ENCODE data around the gene APOM. TPM values are rescaled to one million over a fixed set of nuclear protein-coding genes. Genes with fewer than 3 reads are reported as not detected.

APOM gene
- total RNA-seq, 2 donors from 2014 or later = 0.76 to 1.3 TPM

DNA sequence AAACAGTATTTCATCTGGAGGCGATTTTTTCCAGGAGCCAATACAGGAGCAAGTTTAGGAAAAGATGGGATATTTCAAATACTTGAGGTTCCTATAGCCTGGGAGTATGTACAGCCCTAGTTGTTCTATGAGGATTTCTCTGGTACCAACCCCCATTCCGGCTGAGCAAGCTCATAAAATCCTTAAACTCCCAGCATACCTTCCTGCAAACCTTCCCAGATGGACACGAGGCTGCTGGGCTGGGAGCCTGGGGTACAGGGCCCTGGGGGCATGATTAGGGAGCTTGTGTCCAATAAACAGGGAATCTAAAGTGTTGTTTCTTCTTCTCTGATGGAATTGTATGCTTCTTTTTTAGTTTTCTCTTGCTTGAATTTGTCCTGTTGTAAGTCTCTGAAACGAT lies 33.7 kb upstream of the APOM start:
- H3K4me3 Mint-ChIP-seq = peak overlapping the region; percentile 92
- no peaks in the 10 kb centered on the region for H3K9me3 Mint-ChIP-seq
- H3K27ac Mint-ChIP-seq = peak overlapping the region; percentile 91 to 94
- H3K36me3 Mint-ChIP-seq = peaks cover 28% of the 10 kb centered on the region
- H3K4me1 Mint-ChIP-seq (ENCODE audit: low read depth in 2 of 2) = peaks cover 24 to 29% of the 10 kb centered on the region in 2 donors
- ATAC-seq (no peak), DNase-seq (ENCODE audit: low spot score) (no peak)
- H3K27me3 Mint-ChIP-seq = no peaks in the 10 kb centered on the region

DNA sequence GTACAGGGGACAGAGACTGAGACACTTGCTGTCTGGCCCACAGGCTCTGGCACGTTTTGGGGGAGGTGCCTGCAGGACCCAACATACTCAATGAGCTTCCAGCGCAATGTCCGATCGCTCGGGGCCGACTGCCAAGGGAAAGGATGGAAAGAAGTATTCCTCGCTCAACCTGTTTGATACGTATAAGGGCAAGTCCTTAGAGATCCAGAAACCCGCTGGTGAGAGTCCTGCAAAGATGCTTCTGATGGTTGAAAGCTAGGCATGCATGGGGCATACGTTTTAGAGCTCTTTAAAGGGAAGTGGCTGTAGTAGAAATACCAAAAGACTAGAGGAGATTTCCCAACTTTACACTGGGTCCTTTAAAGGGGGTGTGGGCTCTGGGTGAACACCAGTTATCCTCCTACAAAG lies 33.0 kb upstream of the APOM start:
- no peak for DNase-seq (ENCODE audit: low spot score)
- Mint-ChIP-seq H3K27me3 (no peaks in the 10 kb centered on the region), H3K27ac (peak overlapping the region; percentile 91 to 94), H3K9me3 (no peaks in the 10 kb centered on the region), H3K36me3 (peaks cover 35% of the 10 kb centered on the region), H3K4me3 (peak overlapping the region; percentile 92), H3K4me1 (ENCODE audit: low read depth in 2 of 2) (peaks cover 27 to 36% of the 10 kb centered on the region in 2 donors)
- no peak for ATAC-seq

DNA sequence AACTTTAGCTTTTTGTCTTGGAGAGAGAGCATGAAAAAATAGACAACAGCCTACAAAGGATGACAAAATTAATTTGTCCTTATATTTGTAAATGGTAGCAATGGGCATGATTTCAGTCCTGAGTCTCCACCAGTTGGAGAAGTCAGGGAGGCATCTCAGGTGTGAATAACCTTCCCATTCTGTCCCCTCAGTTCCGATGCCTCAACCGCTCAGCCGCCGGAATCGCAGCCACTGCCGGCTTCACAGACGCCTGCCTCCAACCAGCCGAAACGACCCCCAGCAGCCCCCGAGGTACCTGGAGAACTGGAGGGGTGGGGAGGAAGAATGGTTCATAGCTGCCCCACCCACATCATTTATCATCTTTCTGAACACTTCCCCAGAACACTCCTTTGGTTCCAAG lies 31.6 kb upstream of the APOM start:
- Mint-ChIP-seq H3K36me3 (peaks cover 41% of the 10 kb centered on the region), H3K4me1 (ENCODE audit: low read depth in 2 of 2) (peaks cover 31 to 42% of the 10 kb centered on the region in 2 donors)

DNA sequence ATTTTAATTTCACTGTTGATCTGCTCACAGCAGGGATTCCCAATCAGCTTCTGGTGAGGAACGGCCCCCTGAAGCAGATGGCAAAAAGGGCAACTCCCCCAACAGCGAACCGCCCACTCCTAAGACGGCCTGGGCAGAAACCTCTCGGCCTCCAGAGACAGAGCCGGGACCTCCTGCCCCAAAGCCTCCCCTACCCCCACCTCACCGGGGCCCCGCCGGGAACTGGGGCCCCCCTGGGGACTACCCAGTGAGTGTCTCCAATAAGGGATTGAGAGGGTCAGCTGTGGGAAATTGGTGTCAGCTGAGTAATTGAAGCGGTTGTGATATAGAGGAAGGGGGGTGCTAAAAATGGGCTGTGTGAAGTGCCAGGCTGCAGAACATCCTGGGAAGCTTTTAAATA lies 28.7 kb upstream of the APOM start:
- Mint-ChIP-seq H3K9me3 (no peaks in the 10 kb centered on the region), H3K27me3 (no peaks in the 10 kb centered on the region), H3K4me1 (ENCODE audit: low read depth in 2 of 2) (peaks cover 27 to 33% of the 10 kb centered on the region in 2 donors), H3K27ac (no peak overlapping the region), H3K4me3 (no peak overlapping the region), H3K36me3 (peaks cover 43% of the 10 kb centered on the region)
- ATAC-seq (no peak), DNase-seq (ENCODE audit: low spot score) (no peak)

More for the DNA sequence above, 31.6 kb upstream of the APOM start:
- H3K4me3 Mint-ChIP-seq = no peak overlapping the region
- no peaks in the 10 kb centered on the region for H3K9me3 Mint-ChIP-seq
- no peak overlapping the region for H3K27ac Mint-ChIP-seq
- no peaks in the 10 kb centered on the region for H3K27me3 Mint-ChIP-seq
- ATAC-seq = no peak
- DNase-seq (ENCODE audit: low spot score) = no peak

DNA sequence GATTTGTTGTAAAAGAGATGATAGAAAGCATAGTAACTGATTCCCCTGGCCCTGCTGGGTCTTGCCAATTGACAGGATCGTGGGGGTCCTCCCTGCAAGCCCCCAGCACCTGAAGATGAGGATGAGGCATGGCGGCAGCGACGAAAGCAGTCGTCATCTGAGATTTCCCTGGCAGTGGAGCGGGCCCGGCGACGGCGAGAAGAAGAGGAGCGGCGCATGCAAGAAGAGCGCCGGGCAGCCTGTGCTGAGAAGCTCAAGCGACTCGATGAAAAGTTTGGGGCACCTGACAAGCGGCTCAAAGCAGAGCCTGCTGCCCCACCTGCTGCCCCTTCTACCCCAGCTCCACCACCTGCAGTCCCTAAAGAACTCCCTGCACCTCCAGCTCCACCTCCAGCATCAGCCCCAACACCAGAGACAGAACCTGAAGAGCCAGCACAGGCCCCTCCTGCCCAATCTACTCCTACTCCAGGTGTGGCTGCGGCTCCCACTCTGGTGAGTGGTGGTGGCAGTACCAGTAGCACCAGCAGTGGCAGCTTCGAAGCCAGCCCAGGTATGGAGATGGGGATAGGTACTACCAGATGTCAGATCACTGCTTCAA lies 27.9 kb upstream of the APOM start:
- no peak for DNase-seq (ENCODE audit: low spot score)
- H3K4me3 Mint-ChIP-seq = no peak overlapping the region
- peaks cover 19 to 25% of the 10 kb centered on the region in 2 donors for H3K4me1 Mint-ChIP-seq (ENCODE audit: low read depth in 2 of 2)

DNA sequence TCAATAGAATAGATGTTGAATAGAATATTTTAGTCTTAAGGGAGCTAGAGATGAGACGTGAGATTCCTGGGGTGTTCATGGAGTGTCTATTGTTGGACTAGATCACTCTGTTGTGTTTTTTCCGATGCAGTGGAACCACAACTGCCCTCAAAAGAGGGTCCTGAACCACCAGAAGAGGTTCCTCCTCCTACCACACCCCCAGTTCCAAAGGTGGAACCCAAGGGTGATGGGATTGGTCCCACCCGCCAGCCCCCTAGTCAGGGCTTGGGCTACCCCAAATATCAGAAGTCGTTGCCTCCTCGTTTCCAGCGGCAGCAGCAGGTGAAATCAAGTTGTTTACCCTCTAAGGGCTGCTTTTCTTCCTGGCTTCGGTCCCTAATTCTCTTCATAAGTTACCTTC lies 26.7 kb upstream of the APOM start:
- DNase-seq (ENCODE audit: low spot score) (no peak), ATAC-seq (no peak)
- Mint-ChIP-seq H3K4me1 (ENCODE audit: low read depth in 2 of 2) (peaks cover 20 to 23% of the 10 kb centered on the region in 2 donors), H3K36me3 (peaks cover 39% of the 10 kb centered on the region), H3K27ac (no peak overlapping the region), H3K9me3 (no peaks in the 10 kb centered on the region), H3K27me3 (no peaks in the 10 kb centered on the region), H3K4me3 (no peak overlapping the region)

More for the DNA sequence above, 27.9 kb upstream of the APOM start:
- Mint-ChIP-seq H3K27me3 (no peaks in the 10 kb centered on the region), H3K9me3 (no peaks in the 10 kb centered on the region), H3K27ac (no peak overlapping the region), H3K36me3 (peaks cover 36% of the 10 kb centered on the region)
- no peak for ATAC-seq

DNA sequence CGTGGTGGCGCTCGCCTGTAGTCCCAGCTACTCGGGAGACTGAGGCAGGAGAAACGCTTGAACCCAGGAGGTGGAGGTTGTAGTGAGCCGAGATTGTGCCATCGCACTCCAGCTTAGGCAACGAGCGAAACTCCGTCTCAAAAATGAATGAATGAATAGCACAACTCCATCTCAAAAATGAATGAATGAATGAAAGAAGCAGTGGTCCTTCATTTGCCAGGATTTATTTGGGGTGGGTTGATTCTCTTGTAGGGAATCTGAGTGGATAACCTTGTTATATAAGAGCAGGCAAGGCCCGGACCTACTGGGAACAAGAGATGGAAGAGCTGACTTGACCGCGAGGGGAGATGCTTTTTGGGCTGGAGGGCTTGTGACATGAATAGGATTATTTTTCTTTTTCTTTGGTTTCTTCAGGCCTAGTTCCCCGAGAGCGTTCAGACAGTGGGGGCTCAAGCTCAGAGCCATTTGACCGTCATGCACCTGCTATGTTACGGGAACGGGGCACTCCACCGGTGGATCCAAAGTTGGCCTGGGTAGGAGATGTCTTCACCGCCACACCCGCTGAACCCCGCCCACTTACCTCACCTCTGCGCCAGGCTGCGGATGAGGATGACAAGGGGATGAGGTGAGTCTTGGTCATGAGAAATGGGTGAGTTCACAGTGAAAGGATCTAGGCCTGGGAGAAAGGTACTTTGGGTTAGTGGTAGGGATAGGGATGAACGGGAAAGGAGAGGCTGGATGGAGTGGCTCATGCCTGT lies 25.3 kb upstream of the APOM start:
- H3K9me3 Mint-ChIP-seq = no peaks in the 10 kb centered on the region
- H3K36me3 Mint-ChIP-seq = peaks cover 46% of the 10 kb centered on the region
- DNase-seq (ENCODE audit: low spot score) = no peak
- no peaks in the 10 kb centered on the region for H3K27me3 Mint-ChIP-seq
- peak overlapping the region in 1 of 2 donors; percentile 33 for H3K27ac Mint-ChIP-seq
- no peak for ATAC-seq
- peaks cover 21 to 23% of the 10 kb centered on the region in 2 donors for H3K4me1 Mint-ChIP-seq (ENCODE audit: low read depth in 2 of 2)
- H3K4me3 Mint-ChIP-seq = no peak overlapping the region

DNA sequence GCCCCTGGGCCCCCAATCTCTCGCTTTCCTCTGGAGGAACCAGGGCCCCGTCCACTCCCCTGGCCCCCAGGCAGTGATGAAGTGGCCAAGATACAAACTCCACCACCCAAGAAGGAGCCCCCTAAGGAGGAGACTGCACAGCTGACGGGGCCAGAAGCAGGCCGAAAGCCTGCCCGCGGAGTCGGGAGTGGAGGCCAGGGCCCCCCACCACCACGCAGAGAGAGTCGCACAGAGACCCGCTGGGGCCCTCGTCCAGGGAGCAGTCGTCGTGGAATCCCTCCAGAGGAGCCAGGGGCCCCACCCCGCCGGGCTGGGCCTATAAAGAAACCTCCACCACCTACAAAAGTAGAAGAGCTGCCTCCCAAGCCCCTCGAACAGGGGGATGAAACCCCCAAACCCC lies 24.5 kb upstream of the APOM start:
- H3K27me3 Mint-ChIP-seq = no peaks in the 10 kb centered on the region
- ATAC-seq (no peak), DNase-seq (ENCODE audit: low spot score) (no peak)
- peaks cover 47% of the 10 kb centered on the region for H3K36me3 Mint-ChIP-seq
- no peaks in the 10 kb centered on the region for H3K9me3 Mint-ChIP-seq
- H3K4me1 Mint-ChIP-seq (ENCODE audit: low read depth in 2 of 2) = peaks cover 19 to 21% of the 10 kb centered on the region in 2 donors
- no peak overlapping the region for H3K4me3 Mint-ChIP-seq
- H3K27ac Mint-ChIP-seq = peak overlapping the region in 1 of 2 donors; percentile 48

DNA sequence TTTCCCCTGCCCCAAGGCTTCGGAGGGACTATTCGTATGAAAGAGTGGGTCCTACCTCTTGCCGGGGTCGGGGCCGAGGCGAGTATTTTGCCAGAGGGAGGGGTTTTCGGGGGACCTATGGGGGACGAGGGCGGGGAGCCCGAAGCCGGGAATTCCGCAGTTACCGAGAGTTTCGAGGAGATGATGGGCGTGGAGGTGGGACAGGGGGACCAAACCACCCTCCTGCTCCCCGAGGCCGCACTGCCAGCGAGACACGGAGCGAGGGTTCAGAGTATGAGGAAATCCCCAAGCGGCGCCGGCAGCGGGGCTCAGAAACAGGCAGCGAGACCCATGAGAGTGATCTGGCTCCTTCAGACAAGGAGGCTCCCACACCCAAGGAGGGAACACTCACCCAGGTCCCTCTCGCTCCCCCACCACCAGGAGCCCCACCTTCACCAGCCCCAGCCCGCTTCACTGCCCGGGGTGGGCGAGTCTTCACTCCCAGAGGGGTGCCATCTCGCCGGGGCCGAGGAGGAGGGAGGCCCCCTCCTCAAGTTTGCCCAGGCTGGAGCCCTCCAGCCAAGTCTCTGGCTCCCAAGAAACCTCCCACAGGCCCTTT lies 23.9 kb upstream of the APOM start:
- H3K27ac Mint-ChIP-seq = peak overlapping the region in 1 of 2 donors; percentile 48
- peaks cover 14 to 17% of the 10 kb centered on the region in 2 donors for H3K4me1 Mint-ChIP-seq (ENCODE audit: low read depth in 2 of 2)
- peaks cover 41% of the 10 kb centered on the region for H3K36me3 Mint-ChIP-seq
- H3K9me3 Mint-ChIP-seq = no peaks in the 10 kb centered on the region
- H3K27me3 Mint-ChIP-seq = no peaks in the 10 kb centered on the region
- no peak overlapping the region for H3K4me3 Mint-ChIP-seq
- no peak for DNase-seq (ENCODE audit: low spot score)
- no peak for ATAC-seq

DNA sequence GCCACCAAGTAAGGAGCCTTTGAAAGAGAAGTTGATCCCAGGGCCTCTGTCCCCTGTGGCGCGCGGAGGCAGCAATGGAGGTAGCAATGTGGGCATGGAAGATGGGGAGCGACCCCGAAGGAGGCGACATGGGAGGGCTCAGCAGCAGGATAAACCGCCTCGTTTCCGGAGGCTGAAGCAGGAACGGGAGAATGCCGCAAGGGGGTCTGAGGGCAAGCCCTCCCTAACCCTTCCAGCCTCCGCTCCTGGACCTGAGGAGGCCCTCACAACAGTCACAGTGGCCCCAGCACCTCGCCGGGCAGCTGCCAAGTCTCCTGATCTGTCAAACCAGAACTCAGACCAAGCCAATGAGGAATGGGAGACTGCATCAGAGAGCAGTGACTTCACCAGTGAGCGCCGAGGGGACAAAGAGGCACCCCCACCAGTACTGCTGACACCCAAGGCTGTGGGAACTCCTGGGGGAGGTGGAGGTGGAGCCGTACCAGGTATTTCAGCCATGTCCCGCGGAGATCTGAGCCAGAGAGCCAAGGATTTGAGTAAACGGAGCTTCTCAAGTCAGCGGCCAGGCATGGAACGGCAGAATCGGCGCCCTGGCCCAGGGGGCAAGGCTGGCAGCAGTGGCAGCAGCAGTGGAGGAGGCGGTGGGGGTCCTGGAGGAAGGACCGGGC lies 23.3 kb upstream of the APOM start:
- peak overlapping the region in 1 of 2 donors; percentile 46 for H3K27ac Mint-ChIP-seq
- peaks cover 35% of the 10 kb centered on the region for H3K36me3 Mint-ChIP-seq
- no peaks in the 10 kb centered on the region for H3K9me3 Mint-ChIP-seq
- peaks cover 9 to 17% of the 10 kb centered on the region in 2 donors for H3K4me1 Mint-ChIP-seq (ENCODE audit: low read depth in 2 of 2)
- no peaks in the 10 kb centered on the region for H3K27me3 Mint-ChIP-seq
- DNase-seq (ENCODE audit: low spot score) (no peak), ATAC-seq (no peak)
- no peak overlapping the region for H3K4me3 Mint-ChIP-seq

DNA sequence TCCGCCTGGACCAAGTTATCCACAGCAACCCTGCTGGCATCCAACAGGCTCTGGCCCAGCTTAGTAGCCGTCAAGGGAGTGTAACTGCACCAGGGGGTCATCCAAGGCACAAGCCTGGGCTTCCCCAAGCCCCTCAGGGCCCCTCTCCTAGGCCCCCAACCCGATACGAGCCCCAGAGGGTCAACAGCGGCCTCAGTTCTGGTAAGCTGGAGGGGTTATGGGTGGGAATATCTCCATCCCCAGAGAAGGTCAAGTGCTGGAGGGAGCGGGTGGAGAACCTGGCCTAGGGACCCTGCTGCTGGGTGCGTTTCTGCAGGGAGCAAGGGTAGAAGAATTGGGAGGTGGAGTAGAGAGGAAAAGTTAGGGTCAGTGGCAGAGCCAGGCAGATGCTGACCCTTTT lies 22.2 kb upstream of the APOM start:
- DNase-seq (ENCODE audit: low spot score) (no peak), ATAC-seq (no peak)
- Mint-ChIP-seq H3K9me3 (no peaks in the 10 kb centered on the region), H3K27ac (no peak overlapping the region), H3K4me1 (ENCODE audit: low read depth in 2 of 2) (peaks cover 0 to 11% of the 10 kb centered on the region in 2 donors), H3K27me3 (no peaks in the 10 kb centered on the region), H3K4me3 (no peak overlapping the region), H3K36me3 (peaks cover 26% of the 10 kb centered on the region)

DNA sequence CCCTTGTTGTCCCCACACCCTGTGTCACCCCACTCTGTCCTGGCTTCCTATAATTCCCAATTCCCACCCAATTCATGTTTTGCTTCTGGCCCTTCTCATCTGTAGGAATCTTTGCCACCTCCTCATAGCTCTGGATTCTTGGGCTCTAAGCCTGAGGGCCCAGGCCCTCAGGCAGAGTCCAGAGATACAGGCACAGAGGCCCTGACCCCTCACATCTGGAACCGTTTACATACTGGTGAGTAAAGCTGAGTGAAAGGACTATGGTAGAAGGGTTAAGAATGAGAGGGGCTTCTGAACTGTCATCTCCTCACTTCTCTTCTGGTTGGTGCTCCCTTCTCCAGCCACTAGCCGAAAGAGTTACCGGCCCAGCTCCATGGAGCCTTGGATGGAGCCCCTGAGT lies 21.6 kb upstream of the APOM start:
- Mint-ChIP-seq H3K9me3 (no peaks in the 10 kb centered on the region), H3K4me3 (no peak overlapping the region), H3K36me3 (peaks cover 26% of the 10 kb centered on the region), H3K27ac (no peak overlapping the region), H3K27me3 (no peaks in the 10 kb centered on the region), H3K4me1 (ENCODE audit: low read depth in 2 of 2) (peaks cover 0 to 11% of the 10 kb centered on the region in 2 donors)
- DNase-seq (ENCODE audit: low spot score) (no peak), ATAC-seq (no peak)

DNA sequence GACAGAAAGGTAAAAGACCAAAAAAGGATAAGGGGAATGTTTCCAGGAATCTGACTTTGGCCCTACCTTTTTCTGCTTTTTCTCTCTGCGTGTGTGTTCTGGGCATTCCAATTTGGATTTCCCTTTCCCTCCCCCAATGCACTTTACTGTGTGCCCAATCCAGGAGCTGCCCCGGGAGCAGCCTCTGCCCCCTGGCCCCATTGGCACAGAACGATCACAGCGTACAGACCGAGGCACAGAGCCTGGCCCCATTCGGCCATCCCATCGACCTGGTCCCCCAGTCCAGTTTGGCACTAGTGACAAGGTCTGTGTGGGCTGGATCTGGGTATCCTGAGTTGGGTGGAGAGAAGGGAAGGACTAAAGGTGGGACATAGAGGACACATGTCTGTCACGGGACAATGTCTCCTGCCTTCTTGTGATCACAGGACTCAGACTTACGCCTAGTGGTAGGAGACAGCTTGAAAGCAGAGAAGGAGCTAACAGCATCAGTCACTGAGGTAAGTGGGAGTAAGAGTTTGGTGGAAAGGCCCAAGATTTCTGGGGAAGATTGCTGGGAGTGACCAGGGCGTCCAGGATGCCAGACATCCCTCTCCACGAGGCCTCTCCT lies 20.6 kb upstream of the APOM start:
- Mint-ChIP-seq H3K27ac (no peak overlapping the region), H3K4me3 (no peak overlapping the region), H3K9me3 (no peaks in the 10 kb centered on the region), H3K4me1 (ENCODE audit: low read depth in 2 of 2) (peaks cover 0 to 15% of the 10 kb centered on the region in 2 donors), H3K27me3 (no peaks in the 10 kb centered on the region), H3K36me3 (peaks cover 26% of the 10 kb centered on the region)
- DNase-seq (ENCODE audit: low spot score) (no peak), ATAC-seq (peak in 1 of 2 donors; percentile 30)
